IPS-15b (cell line): ENCODE measurements around the gene KIR2DL4.
"Not testable (repeated sequence)": the region's sequence is repeated elsewhere in the genome, so short reads cannot be mapped to it uniquely, and the experiment has no call there.

Experiments used
- H3K27me3 ChIP-seq: one replicate; pipeline ENCODE4 v1.6.1; 2013; ENCODE audit warnings: low read length; ENCODE audit not compliant: control insufficient read depth, insufficient read depth
- H3K36me3 ChIP-seq: one replicate; pipeline ENCODE4 v1.6.1; 2013; ENCODE audit warnings: low read length; ENCODE audit not compliant: control insufficient read depth, insufficient read depth
- H3K4me1 ChIP-seq: one replicate; pipeline ENCODE4 v1.6.1; 2013; ENCODE audit warnings: mild to moderate bottlenecking, low read length; ENCODE audit not compliant: control insufficient read depth, insufficient read depth
- H3K4me3 ChIP-seq: one replicate; pipeline ENCODE4 v1.5.1; 2013; ENCODE audit warnings: low read depth, low read length
- H3K9ac ChIP-seq: one replicate; pipeline ENCODE4 v1.6.1; 2013; ENCODE audit warnings: low read depth, mild to moderate bottlenecking, low read length
- H3K9me3 ChIP-seq: one replicate; pipeline ENCODE4 v1.6.1; 2013; ENCODE audit warnings: mild to moderate bottlenecking, low read length; ENCODE audit not compliant: control insufficient read depth, insufficient read depth

Gene KIR2DL4

GRCh38 chr19:54777851-54778250, 25.6 kb upstream of the KIR2DL4 start:
- not testable (repeated sequence) for H3K9me3 ChIP-seq, H3K4me3 ChIP-seq, H3K36me3 ChIP-seq, H3K4me1 ChIP-seq, H3K27me3 ChIP-seq, H3K9ac ChIP-seq

DNA sequence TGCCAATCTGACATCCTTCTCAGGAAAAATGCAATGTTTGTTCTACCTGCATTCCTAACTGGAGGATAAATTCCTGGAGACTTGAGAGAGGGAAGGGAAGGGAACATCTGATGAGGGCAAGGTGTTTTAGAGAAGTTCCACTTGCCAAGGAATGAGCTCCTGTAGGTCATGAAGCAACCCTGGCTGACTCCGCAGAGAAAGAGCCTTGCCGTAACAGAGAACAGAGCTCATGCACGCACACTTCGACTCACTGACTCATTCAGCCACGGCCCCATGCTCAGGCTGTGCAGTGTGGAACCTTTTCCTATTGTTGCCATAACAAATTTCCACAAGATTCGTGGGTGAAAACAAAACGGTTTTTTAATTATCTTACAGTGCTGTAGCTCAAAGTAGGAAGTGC, 24.5 kb upstream of the KIR2DL4 start:
- H3K27me3 ChIP-seq, H3K9me3 ChIP-seq, H3K4me1 ChIP-seq, H3K36me3 ChIP-seq, H3K4me3 ChIP-seq, H3K9ac ChIP-seq: not testable (repeated sequence)

DNA sequence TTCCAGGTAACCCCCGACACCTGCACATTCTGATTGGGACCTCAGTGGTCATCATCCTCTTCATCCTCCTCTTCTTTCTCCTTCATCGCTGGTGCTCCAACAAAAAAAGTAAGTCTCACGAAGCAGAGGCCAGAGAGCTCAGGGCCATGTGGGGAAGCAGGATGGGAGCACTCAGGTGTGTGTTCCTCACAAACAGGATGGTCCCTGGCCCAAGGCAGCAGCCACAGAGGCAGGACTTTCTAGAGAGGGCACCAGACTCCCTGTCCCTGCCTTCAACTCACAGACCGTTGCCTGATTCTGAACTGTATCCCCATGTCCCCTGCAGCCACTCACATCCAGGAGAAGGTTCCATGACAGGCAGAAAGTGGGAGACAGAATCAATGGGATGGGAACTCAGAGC, 20.5 kb upstream of the KIR2DL4 start:
- not testable (repeated sequence) for H3K4me1 ChIP-seq, H3K36me3 ChIP-seq, H3K9ac ChIP-seq, H3K27me3 ChIP-seq, H3K9me3 ChIP-seq, H3K4me3 ChIP-seq

DNA sequence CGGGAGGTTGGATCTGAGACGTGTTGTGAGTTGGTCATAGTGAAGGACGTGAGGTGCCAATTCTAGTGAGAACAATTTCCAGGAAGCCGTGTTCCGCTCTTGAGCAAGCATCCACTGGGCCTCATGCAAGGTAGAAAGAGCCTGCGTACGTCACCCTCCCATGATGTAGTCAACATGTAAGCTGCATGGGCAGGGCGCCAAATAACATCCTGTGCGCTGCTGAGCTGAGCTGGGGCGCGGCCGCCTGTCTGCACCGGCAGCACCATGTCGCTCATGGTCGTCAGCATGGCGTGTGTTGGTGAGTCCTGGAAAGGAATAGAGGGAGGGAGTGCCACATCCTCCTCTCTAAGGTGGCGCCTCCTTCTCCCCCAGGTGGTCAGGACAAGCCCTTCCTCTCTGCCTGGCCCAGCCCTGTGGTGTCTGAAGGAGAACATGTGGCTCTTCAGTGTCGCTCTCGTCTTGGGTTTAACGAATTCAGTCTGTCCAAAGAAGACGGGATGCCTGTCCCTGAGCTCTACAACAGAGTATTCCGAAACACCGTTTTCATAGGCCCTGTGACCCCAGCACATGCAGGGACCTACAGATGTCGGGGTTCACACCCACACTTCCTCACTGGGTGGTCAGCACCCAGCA, 17.2 kb upstream of the KIR2DL4 start:
- H3K36me3 ChIP-seq, H3K9ac ChIP-seq, H3K27me3 ChIP-seq, H3K4me3 ChIP-seq, H3K4me1 ChIP-seq, H3K9me3 ChIP-seq: not testable (repeated sequence)

GRCh38 chr19:54788154-54788553, 15.3 kb upstream of the KIR2DL4 start:
- not testable (repeated sequence) for H3K27me3 ChIP-seq, H3K36me3 ChIP-seq, H3K4me3 ChIP-seq, H3K4me1 ChIP-seq, H3K9ac ChIP-seq, H3K9me3 ChIP-seq

GRCh38 chr19:54790711-54791110, 12.7 kb upstream of the KIR2DL4 start:
- peaks cover 3% of the 10 kb centered on the region for H3K9me3 ChIP-seq
- H3K4me1 ChIP-seq = no peaks in the 10 kb centered on the region
- no peaks in the 10 kb centered on the region for H3K27me3 ChIP-seq
- H3K9ac ChIP-seq = no peak overlapping the region
- no peak overlapping the region for H3K4me3 ChIP-seq
- H3K36me3 ChIP-seq = no peaks in the 10 kb centered on the region

- Histone ChIP-seq H3K9ac (no peak overlapping the region), H3K27me3 (no peaks in the 10 kb centered on the region), H3K9me3 (peaks cover 3% of the 10 kb centered on the region), H3K4me3 (no peak overlapping the region), H3K4me1 (no peaks in the 10 kb centered on the region), H3K36me3 (no peaks in the 10 kb centered on the region)
These were observed 11.9 kb upstream of the KIR2DL4 start for GRCh38 chr19:54791476-54791875.

DNA sequence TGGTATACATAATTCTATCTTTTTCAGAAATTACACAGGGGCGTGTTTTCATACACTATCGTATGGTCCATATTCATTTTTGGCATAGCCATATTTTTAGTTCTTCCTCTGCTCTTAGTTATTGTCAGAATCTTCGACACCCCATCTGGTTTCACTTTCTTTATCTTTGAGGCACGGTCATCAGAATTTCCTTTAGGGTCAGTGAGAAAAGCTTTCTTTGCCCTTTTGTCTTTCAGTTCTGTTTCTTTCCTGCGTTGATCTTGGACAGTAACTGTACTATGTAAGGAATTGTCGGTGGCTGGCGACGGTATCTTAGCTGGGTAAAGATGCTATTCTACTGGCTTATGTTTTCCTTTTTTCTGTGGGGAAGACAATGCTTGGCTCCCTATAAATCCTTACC, 10.6 kb upstream of the KIR2DL4 start:
- no peak overlapping the region for H3K9ac ChIP-seq
- H3K4me1 ChIP-seq = no peaks in the 10 kb centered on the region
- peaks cover 11% of the 10 kb centered on the region for H3K9me3 ChIP-seq
- H3K36me3 ChIP-seq = no peaks in the 10 kb centered on the region
- no peak overlapping the region for H3K4me3 ChIP-seq
- H3K27me3 ChIP-seq = no peaks in the 10 kb centered on the region

DNA sequence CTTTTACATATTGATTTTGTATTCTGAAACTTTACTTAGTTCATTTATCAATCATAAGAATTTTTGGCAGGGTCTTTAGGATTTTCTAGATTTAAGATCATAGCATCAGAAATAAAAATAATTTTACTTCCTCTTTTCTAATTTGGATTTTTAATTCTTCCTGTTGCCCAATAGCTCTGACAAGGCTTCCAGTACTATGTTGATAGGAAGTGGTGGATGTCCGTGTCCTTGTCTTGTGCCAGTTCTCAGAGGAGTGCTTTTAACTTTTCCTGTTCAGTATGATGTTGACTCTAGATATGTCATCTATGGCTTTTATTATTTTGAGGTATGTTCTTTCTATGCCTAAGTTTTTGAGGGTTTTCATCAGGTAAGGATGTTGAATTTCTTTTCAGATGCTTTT, 7.7 kb upstream of the KIR2DL4 start:
- no peaks in the 10 kb centered on the region for H3K4me1 ChIP-seq
- H3K27me3 ChIP-seq = no peaks in the 10 kb centered on the region
- H3K36me3 ChIP-seq = no peaks in the 10 kb centered on the region
- peaks cover 11% of the 10 kb centered on the region for H3K9me3 ChIP-seq
- H3K9ac ChIP-seq = no peak overlapping the region
- no peak overlapping the region for H3K4me3 ChIP-seq

GRCh38 chr19:54804101-54804500, 691 bp downstream of the KIR2DL4 start:
- Histone ChIP-seq H3K4me3 (no peak overlapping the region), H3K4me1 (no peaks in the 10 kb centered on the region), H3K36me3 (no peaks in the 10 kb centered on the region), H3K9ac (no peak overlapping the region), H3K27me3 (no peaks in the 10 kb centered on the region), H3K9me3 (peaks cover 17% of the 10 kb centered on the region)

DNA sequence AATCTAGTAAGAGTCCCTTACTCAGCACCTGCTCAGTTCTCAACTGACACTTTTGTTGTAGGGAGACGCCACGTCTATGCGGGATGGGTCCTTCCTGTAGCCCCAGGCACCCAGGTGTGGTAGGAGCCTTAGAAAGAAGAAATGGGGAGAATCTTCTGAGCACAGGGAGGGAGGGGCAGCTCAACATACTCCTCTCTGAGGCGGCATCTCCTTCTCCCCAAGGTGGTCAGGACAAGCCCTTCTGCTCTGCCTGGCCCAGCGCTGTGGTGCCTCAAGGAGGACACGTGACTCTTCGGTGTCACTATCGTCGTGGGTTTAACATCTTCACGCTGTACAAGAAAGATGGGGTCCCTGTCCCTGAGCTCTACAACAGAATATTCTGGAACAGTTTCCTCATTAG, 1.2 kb downstream of the KIR2DL4 start:
- Histone ChIP-seq H3K9ac (no peak overlapping the region), H3K9me3 (peaks cover 17% of the 10 kb centered on the region), H3K27me3 (no peaks in the 10 kb centered on the region), H3K4me3 (no peak overlapping the region), H3K4me1 (no peaks in the 10 kb centered on the region), H3K36me3 (no peaks in the 10 kb centered on the region)

- Histone ChIP-seq H3K27me3 (no peaks in the 10 kb centered on the region), H3K36me3 (no peaks in the 10 kb centered on the region), H3K4me1 (no peaks in the 10 kb centered on the region), H3K4me3 (no peak overlapping the region), H3K9me3 (peaks cover 15% of the 10 kb centered on the region), H3K9ac (no peak overlapping the region)
These were observed 2.5 kb downstream of the KIR2DL4 start for GRCh38 chr19:54805665-54806515.
